Measurements from ENCODE around the gene RPL36A. TPM values are rescaled to one million over a fixed set of nuclear protein-coding genes. Genes with fewer than 3 reads are reported as not detected.

The RPL36A gene
- total RNA-seq, 4 donors from 2014 or later: 706 to 2,007 (median 1,553) TPM

DNA sequence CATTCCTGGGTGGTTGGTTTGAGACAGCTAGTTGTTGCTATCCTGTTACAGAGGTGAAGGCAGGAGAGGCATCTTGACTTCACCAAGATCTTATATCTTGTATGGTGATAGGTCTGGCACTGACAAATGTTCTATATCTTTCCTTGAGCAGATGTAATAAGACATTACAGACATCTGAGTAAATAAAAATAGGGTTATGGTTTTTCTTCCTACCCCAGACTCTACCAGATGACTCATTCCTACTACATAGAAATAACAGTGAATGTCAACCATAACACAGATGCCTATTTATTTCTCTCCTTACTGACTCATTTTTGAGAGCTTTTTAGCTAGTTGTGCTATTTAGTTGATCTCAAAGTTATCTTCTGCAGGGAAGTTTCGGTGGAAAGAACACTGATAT is 39.1 kb downstream of the RPL36A start:
- no peak for TF ChIP-seq POLR2A (IDR thresholded peaks at IDR 0.05)
- TF ChIP-seq, protein P1, sequence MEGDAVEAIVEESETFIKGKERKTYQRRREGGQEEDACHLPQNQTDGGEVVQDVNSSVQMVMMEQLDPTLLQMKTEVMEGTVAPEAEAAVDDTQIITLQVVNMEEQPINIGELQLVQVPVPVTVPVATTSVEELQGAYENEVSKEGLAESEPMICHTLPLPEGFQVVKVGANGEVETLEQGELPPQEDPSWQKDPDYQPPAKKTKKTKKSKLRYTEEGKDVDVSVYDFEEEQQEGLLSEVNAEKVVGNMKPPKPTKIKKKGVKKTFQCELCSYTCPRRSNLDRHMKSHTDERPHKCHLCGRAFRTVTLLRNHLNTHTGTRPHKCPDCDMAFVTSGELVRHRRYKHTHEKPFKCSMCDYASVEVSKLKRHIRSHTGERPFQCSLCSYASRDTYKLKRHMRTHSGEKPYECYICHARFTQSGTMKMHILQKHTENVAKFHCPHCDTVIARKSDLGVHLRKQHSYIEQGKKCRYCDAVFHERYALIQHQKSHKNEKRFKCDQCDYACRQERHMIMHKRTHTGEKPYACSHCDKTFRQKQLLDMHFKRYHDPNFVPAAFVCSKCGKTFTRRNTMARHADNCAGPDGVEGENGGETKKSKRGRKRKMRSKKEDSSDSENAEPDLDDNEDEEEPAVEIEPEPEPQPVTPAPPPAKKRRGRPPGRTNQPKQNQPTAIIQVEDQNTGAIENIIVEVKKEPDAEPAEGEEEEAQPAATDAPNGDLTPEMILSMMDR (IDR thresholded peaks at IDR 0.05): no peak
- Histone ChIP-seq H3K27me3 (no peaks in the 10 kb centered on the region), H3K27ac (no peak overlapping the region), H3K9me3 (peaks cover 0 to 10% (median 0%) of the 10 kb centered on the region in 3 donors), H3K4me1 (no peaks in the 10 kb centered on the region), H3K36me3 (peaks cover 0 to 56% (median 0%) of the 10 kb centered on the region in 3 donors), H3K4me3 (no peak overlapping the region)
- DNase-seq: no peak
- WGBS, 2 donors: 72 to 88% methylated on average over 1 of the region's 1 CpG
- intact Hi-C loops (cut with DNase I): no loop called here

DNA sequence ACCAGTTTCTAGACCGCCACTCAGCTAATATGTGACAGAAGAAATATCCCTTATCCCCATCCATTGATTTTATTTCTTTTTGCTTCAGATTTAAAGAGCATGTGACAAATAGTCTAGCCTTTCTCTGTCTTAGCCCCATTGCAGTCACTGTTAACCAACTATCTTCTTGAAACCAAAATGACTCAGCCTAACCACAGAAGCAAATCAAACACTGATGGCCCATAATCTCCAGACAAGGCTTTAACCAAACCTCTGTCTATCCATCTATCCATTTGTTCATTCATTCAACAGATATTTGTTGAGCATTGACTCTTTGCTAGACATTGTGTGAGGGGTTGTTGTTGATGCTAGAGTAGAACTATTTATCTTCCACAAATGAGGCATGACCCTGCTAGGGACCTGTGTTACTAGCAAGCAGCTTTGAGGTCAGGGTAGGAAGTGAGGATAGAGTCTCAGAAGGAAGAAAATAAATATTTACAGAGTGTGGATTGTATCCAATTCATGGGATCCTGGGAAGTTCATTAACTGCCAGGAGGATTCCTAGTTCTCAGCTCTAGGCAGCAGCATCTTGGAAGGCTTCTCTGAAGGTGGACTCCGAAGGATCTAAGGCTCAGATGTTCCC is 39.8 kb downstream of the RPL36A start:
- Histone ChIP-seq H3K36me3 (peaks cover 0 to 52% (median 0%) of the 10 kb centered on the region in 3 donors), H3K4me3 (no peak overlapping the region), H3K27ac (no peak overlapping the region), H3K27me3 (no peaks in the 10 kb centered on the region), H3K4me1 (no peaks in the 10 kb centered on the region), H3K9me3 (peaks cover 0 to 10% (median 0%) of the 10 kb centered on the region in 3 donors)
- 72 to 90% methylated on average over 2 of the region's 2 CpGs for WGBS, 2 donors
- DNase-seq: no peak
- no peak for TF ChIP-seq POLR2A (IDR thresholded peaks at IDR 0.05)
- TF ChIP-seq, protein P1 (IDR thresholded peaks at IDR 0.05): no peak
- intact Hi-C loops (cut with DNase I): no loop called here

DNA sequence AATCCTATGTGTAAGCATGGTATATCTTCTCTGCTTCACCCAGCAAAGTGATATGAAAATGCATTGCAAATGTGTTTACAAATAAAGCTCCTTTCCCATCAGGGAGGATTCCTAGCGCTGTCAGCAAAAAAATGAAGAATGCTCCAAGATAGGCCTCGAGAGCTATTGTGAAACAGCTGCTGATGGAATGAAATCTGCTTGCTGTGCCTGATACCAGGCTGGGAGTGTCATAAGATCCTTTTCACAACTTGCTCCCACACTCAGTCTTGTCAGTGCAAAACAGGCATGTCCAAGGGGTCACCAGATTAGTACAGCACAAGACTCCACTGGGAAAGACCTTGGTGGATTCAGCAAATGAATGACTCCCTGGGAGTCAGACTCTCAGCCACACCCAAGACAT is 51.3 kb downstream of the RPL36A start:
- no peak overlapping the region for H3K27ac ChIP-seq
- intact Hi-C loops (cut with DNase I): no loop called here
- H3K36me3 ChIP-seq: peaks cover 0 to 41% (median 4%) of the 10 kb centered on the region in 3 donors
- H3K9me3 ChIP-seq: no peaks in the 10 kb centered on the region
- no peaks in the 10 kb centered on the region for H3K27me3 ChIP-seq
- TF ChIP-seq, protein P1 (IDR thresholded peaks at IDR 0.05): no peak
- TF ChIP-seq POLR2A (IDR thresholded peaks at IDR 0.05): no peak
- no peak for DNase-seq
- H3K4me1 ChIP-seq: no peaks in the 10 kb centered on the region
- WGBS, 2 donors: 88 to 100% methylated on average over 2 of the region's 2 CpGs
- no peak overlapping the region for H3K4me3 ChIP-seq

Other genes starting within 250 kb of the RPL36A start
- under 1 TPM in 2 of 4 donors, not detected in 2; 0.09 to 0.19 TPM for gene DRP2, start 171.2 kb upstream of the RPL36A start, total RNA-seq
- gene TAF7L, start 99.7 kb upstream of the RPL36A start, total RNA-seq: under 1 TPM in 1 of 4 donors, not detected in 3; 0.44 TPM
- 10 to 100 TPM in 1 of 4 donors, 1 to 10 TPM in 3; 4.4 to 11.4 (median 8.1) TPM for gene TIMM8A, start 42.3 kb upstream of the RPL36A start, total RNA-seq
- 1 to 10 TPM in 2 of 4 donors, under 1 TPM in 2; 0.15 to 4.2 (median 0.83) TPM for gene BTK, start 4.8 kb upstream of the RPL36A start, total RNA-seq
- 10 to 100 TPM; 12.2 to 32.8 (median 21.9) TPM for gene GLA, start 16.9 kb downstream of the RPL36A start, total RNA-seq
- gene HNRNPH2, start 17.2 kb downstream of the RPL36A start, total RNA-seq: 10 to 100 TPM; 34.5 to 49.6 (median 46.7) TPM
- 1 to 10 TPM in 3 of 4 donors, under 1 TPM in 1; 0.97 to 6.3 (median 3.7) TPM for gene ARMCX4, start 94.4 kb downstream of the RPL36A start, total RNA-seq
- 10 to 100 TPM in 2 of 4 donors, 1 to 10 TPM in 2; 2.2 to 16.6 (median 7.8) TPM for gene ARMCX1, start 159.5 kb downstream of the RPL36A start, total RNA-seq
- gene ARMCX6, start 227.0 kb downstream of the RPL36A start, total RNA-seq: 10 to 100 TPM in 2 of 4 donors, 1 to 10 TPM in 2; 3.3 to 15.1 (median 10.9) TPM
- gene ARMCX3, start 232.1 kb downstream of the RPL36A start, total RNA-seq: 10 to 100 TPM; 12.4 to 24.6 (median 13.2) TPM

Measured in esophagus squamous epithelium (tissue), 5 donors.